Ishikawa (cell line): Measurements from ENCODE around the gene SACM1L.

Experiments used
- CEBPB ChIP-seq: IDR thresholded peaks from 2 replicates; pipeline ENCODE4 v1.6.1; 2012
- CREB1 ChIP-seq: IDR thresholded peaks from 2 replicates; pipeline ENCODE4 v1.6.1; 2012; ENCODE audit warnings: low read depth
- EGR1 ChIP-seq: IDR thresholded peaks from 2 replicates; pipeline ENCODE4 v1.6.1; 2012
- EP300 ChIP-seq: IDR thresholded peaks from 2 replicates; pipeline ENCODE4 v1.6.1; 2012; ENCODE audit warnings: borderline replicate concordance
- FOXM1 ChIP-seq: IDR thresholded peaks from 2 replicates; pipeline ENCODE4 v1.6.1; 2012; ENCODE audit warnings: low read depth, borderline replicate concordance
- NFIC ChIP-seq: IDR thresholded peaks from 2 replicates; pipeline ENCODE4 v1.6.1; 2012
- RAD21 ChIP-seq: IDR thresholded peaks from 2 replicates; pipeline ENCODE4 v1.6.1; 2012; ENCODE audit warnings: low read depth
- TAF1 ChIP-seq: IDR thresholded peaks from 2 replicates; pipeline ENCODE4 v1.6.1; 2012; ENCODE audit warnings: low read depth, mild to moderate bottlenecking
- TCF12 ChIP-seq: IDR thresholded peaks from 2 replicates; pipeline ENCODE4 v1.6.1; 2012; ENCODE audit warnings: low read depth
- TEAD4 ChIP-seq: IDR thresholded peaks from 2 replicates; pipeline ENCODE4 v1.6.1; 2012
- YY1 ChIP-seq: IDR thresholded peaks from 2 replicates; pipeline ENCODE4 v1.6.1; 2012; ENCODE audit warnings: low read depth
- ZBTB7A ChIP-seq: IDR thresholded peaks from 2 replicates; pipeline ENCODE4 v1.6.1; 2012; ENCODE audit warnings: low read depth
- TF ChIP-seq, protein P1 (sequence below): IDR thresholded peaks from 2 replicates; pipeline ENCODE4 v1.6.1; 2012
- TF ChIP-seq, protein P2 (sequence below): IDR thresholded peaks from 2 replicates; pipeline ENCODE4 v1.6.1; 2012
- TF ChIP-seq, protein P3 (sequence below): IDR thresholded peaks from 2 replicates; pipeline ENCODE4 v1.6.1; 2012; ENCODE audit warnings: low read depth, mild to moderate bottlenecking

Gene SACM1L

DNA sequence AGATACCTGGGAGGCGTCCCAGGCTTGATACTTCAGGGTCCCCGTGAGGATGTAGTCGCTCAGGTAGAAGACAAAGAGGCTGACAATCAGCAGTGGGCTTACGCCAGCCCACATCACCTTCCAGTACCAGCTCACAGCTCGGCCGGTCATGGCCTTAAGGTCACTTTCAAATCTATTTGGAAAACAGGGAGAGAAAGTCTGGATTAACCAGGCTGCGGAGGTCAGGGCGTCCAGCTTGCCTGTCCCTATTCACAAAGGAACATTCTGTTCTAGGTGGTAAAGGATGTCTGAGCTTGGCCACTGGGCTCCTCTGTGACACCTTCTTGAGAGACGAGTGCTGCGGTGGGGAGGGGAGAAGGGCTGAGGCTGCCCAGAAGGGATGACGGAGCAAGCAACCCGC is 70.7 kb downstream of the SACM1L start:
- no peak for TF ChIP-seq ZBTB7A
- no peak for TF ChIP-seq FOXM1
- no peak for TF ChIP-seq YY1
- no peak for TF ChIP-seq EGR1
- TF ChIP-seq, protein P1, sequence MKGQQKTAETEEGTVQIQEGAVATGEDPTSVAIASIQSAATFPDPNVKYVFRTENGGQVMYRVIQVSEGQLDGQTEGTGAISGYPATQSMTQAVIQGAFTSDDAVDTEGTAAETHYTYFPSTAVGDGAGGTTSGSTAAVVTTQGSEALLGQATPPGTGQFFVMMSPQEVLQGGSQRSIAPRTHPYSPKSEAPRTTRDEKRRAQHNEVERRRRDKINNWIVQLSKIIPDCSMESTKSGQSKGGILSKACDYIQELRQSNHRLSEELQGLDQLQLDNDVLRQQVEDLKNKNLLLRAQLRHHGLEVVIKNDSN = no peak
- no peak for TF ChIP-seq EP300
- TF ChIP-seq TAF1 = no peak
- no peak for TF ChIP-seq CREB1
- TF ChIP-seq TEAD4 = no peak
- TF ChIP-seq RAD21 = no peak
- TF ChIP-seq TCF12 = no peak
- TF ChIP-seq, protein P2, sequence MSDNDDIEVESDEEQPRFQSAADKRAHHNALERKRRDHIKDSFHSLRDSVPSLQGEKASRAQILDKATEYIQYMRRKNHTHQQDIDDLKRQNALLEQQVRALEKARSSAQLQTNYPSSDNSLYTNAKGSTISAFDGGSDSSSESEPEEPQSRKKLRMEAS = no peak

DNA sequence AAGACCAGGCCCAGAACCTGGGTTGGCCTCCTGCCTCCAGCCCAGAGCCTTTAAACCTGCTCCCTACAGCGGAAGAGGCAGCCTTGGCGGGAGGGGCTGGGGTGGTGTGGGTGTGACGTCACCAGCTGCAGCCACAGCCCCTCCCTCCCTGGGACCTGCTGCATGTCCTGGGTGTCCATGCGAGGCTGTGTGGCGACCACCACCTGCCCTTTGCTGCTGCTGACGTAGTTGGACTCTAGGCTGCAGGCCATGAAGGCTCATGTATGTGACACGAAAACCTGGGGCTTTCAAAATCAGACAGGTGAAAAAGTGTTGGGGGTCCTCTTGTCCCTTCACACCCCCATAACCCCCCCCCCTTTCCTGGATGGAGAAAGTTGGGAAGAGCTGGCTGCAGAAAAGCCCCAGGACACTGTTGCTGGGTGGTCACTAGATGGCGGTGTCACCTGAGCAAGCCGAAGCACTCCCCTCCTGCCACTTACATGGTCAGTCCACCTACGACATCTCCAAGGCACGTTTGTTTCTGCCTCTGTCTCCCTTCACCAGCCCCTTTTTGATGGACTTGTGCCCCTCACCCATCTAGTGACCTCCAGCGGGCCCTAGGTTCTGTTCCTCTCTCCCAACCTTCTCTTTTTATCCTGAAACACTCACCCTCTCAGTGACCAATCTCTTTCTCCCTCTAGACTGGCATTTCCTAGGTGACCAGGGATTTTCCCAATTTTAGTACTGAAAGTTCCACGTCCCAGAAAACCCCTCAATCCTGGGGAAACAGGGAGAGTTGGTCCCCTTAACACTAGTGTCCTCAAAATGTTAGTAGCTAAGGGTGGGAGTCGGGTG is 71.9 kb downstream of the SACM1L start:
- TF ChIP-seq TCF12 = no peak
- TF ChIP-seq RAD21 = peak; percentile 95

DNA sequence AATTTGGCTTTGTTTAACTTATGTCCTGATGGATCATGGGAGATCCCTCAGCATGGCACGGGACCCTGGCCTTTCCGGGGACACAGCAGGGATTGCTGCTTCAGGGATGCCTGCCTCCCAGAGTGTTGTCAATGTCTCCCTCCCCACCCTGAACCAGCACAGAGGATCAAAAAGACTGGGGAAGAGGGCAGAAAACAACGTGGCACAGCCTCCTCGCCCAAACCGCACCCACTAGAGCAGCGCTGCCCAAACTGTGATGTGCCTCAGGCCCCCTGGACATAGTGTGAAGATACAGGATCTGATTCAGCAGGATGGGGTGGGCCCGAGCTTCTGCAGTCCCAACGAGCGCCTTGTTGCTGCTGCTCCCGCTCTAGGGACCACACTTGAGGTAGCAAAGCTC is 72.6 kb downstream of the SACM1L start:
- TF ChIP-seq TEAD4 (no peak), CEBPB (no peak), EGR1 (no peak), CREB1 (no peak), TAF1 (no peak), TCF12 (no peak), FOXM1 (no peak), NFIC (no peak), EP300 (no peak), YY1 (no peak), ZBTB7A (no peak), RAD21 (no peak)
- TF ChIP-seq, protein P3, sequence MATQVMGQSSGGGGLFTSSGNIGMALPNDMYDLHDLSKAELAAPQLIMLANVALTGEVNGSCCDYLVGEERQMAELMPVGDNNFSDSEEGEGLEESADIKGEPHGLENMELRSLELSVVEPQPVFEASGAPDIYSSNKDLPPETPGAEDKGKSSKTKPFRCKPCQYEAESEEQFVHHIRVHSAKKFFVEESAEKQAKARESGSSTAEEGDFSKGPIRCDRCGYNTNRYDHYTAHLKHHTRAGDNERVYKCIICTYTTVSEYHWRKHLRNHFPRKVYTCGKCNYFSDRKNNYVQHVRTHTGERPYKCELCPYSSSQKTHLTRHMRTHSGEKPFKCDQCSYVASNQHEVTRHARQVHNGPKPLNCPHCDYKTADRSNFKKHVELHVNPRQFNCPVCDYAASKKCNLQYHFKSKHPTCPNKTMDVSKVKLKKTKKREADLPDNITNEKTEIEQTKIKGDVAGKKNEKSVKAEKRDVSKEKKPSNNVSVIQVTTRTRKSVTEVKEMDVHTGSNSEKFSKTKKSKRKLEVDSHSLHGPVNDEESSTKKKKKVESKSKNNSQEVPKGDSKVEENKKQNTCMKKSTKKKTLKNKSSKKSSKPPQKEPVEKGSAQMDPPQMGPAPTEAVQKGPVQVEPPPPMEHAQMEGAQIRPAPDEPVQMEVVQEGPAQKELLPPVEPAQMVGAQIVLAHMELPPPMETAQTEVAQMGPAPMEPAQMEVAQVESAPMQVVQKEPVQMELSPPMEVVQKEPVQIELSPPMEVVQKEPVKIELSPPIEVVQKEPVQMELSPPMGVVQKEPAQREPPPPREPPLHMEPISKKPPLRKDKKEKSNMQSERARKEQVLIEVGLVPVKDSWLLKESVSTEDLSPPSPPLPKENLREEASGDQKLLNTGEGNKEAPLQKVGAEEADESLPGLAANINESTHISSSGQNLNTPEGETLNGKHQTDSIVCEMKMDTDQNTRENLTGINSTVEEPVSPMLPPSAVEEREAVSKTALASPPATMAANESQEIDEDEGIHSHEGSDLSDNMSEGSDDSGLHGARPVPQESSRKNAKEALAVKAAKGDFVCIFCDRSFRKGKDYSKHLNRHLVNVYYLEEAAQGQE = no peak
- TF ChIP-seq, protein P2 = no peak
- TF ChIP-seq, protein P1 = no peak

DNA sequence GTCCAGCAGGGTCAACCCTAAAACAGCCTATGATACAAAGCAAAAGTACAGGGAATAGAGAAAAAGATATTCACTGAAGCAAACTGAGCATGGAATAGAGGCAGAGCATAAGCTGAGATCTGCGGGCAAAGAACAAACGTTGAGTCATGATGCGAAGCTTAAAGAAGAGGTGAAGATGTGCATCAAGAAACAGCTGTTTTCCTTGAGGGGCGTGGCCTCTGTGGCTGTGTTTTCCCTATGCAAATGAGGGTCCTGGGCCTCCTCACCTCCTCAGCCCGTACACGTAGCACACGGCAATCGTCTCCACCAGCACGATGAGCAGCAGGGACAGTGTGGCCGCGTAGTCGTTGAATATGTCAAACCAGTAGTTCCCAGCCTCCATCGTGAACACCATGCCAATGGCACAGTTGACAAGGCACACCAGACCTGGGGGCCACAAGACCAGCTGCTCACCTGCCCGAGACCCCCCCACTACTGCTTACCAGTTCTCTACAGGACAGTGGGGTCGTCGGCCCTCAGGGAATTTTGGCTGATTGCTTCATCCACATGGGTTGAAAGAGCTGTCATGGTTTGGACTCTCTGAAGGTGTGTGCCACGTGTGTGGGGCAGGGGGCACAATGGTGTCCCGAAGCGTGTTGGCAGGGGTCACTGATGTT is 73.6 kb downstream of the SACM1L start:
- no peak for TF ChIP-seq CREB1
- TF ChIP-seq, protein P1 = no peak
- TF ChIP-seq, protein P3 = no peak

DNA sequence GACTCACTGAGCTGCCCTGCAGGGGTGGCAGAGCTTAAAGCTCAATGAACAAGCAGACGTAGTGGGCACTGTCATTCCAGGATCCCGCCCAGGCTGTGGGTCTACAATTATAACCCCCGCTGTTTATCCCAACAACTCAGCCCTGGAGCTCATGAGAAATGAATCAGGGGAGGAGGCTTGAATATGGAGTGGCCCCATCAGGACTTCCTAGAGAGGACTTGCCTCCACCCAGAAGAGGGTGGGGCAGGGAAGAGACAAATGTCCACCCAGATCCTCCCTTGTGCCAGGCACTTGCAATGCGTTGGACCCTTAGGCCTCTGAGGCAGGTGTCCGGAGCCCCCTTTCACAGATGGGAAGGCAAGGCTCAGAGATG is 74.1 kb downstream of the SACM1L start:
- TF ChIP-seq NFIC = no peak
- TF ChIP-seq, protein P3 = no peak
- no peak for TF ChIP-seq RAD21
- TF ChIP-seq TCF12 = no peak
- no peak for TF ChIP-seq FOXM1
- no peak for TF ChIP-seq TAF1
- TF ChIP-seq, protein P2 = no peak
- no peak for TF ChIP-seq ZBTB7A
- TF ChIP-seq TEAD4 = no peak
- TF ChIP-seq EP300 = no peak
- no peak for TF ChIP-seq CEBPB
- TF ChIP-seq EGR1 = no peak
- no peak for TF ChIP-seq CREB1
- TF ChIP-seq, protein P1 = no peak
- no peak for TF ChIP-seq YY1
